ENCODE results near the gene ABCC8.

ABCC8 gene

DNA sequence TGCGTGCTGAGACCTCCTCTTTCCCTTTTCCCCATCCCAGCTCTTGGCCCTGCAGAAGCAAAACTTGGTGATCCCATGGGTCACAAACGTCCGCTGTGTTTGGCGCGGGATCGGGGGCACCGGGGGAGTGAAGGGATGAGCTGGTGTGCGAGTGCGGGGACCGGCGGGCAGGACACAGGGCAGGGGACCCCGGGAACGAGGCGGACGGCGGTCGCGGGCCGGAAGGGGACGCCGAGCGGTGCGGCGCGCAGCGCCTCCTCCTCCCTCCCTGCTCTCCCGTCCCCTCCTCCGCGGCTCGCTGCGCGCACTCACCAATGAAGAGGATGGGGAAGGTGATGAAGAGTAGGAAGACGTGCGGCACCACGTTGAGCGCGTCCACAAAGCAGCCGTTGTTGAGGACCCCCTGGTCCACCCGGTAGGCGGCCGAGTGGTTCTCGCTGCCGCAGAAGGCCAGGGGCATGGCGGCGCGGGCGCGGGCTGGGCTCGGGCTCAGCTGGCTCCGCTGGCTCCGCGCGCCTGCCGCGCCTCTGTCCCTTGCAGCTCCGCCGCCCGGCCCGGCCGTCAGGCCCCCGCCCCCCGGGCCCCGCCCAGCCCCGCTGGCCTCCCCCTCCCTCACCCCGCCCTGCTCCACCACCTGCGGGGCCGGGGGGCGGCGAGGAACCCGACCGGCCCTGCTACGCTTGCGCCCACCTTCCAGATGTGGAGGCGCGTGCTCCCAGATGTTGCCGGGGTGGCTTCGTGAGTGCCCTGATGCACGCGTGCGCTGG, at the start of gene ABCC8:
ABCC8 (minus strand) TSS at position 529 of the 767 bp plus-strand sequence; CDS start at position 460, 69 bp downstream.
- peak; percentile 62 for DNase-seq

DNA sequence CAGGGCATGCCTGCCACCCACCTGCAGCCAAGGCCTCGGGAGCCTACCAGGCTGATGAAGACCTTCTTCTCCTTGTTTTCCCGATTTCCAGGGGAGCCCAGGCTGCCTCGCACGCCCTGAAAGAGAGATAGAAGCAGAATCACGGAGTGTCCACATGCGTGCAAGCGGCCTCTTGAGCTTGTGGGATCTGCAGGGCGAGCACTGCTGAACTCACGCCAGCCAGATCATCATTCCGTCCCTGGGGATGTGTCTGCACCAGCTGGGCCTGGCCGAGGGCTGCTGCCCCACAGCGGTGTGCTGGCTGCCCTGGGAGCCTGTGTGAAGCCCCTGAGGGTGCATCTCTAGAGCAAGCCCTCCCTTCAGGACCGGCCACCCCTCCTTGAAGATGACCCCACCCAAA, 49.7 kb upstream of the ABCC8 start:
- no peak for DNase-seq

DNA sequence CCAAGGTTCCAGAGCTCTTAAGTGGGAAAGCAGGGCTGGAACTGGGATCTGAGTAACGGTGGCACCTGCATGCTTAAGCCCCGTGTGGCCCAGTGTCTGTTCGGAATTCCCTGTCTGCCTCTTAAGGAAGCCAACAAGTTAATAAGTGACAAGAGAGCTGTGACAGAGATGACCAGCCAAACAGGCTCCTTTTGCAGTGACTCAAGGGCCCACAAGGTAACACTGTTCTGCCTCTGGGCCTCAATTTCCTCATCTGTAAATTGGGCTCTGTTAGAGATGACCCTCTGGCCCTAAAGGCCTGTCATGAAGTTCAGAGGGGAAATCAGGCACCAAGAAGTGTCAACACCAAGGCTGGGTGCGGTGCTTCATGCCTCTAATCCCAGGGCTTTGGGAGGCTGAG, 48.9 kb upstream of the ABCC8 start:
- DNase-seq = no peak

DNA sequence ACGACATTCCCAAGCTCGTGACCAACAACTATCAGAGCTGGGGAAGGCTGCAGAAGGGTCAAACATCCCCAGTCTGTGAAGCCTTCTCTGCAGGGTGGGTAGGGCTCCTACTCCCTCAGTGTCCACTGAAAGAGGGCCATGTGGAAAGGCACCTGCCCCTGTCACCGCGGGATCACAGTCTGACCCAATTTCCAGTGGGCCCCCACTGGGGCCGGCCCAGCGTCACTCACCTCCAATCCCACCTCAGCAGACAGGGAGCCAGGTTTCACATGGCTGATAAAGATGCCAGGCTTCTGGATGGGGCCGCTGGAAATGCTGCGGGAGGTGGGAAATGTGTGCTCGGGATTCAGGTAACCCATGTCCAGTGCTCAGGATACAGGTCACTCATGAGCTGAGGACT, 47.6 kb upstream of the ABCC8 start:
- DNase-seq = no peak

DNA sequence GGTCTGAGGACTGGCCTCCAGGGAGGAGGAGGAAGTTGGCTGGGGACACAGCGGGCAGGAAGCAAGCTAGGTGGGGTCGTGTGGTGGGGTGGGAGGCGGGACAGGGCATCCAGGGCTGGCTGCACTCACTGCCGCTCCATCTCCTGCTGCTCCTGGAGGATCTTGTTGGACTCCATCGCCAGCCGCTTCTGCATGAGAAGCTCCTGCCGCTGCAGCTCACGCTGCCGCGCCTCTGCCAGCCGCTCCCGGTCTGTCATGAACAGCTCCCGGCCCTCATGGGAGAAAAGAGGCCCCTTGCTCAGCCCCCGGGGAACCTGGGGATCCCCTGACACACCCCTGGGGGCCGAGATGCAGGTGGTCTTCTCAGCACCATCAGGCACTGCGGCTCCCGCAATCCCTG, 46.0 kb upstream of the ABCC8 start:
- DNase-seq = no peak

DNA sequence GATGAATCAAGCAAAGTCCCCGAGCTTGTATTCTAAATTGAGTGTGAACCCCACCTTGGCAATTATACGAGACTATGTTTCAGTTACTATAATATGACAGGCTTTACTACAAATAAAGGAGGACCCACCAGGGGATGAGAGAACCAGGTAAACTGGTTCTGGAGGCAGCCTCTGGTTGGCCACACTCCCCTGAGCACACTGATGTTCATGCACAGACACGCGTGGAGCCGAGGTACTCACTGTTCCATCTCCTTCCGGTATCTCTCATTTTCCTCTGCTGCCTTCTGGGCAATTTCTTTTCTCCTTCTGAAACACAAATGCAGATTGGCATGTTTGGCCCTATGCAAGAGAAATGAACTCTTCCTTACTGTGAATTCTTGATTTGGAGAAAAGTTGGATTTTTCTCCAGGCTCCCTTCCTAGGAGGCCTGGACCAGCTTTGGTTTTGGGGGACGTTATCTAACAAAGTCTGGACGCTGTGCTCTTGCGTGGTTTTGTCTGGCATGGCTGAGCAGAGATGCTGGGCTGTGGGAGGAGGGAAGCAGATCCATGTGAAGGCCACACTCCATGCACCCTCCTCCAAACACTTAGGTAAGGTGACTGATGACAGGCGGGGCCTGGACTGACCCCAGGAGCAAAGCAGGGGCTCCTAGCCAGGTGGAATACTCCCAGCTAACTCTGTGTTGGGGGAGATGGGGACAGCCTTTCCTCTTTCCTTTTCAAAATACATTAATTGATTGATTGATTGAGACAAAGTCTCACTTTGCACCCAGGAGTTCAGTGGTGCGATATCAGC, 44.7 kb upstream of the ABCC8 start:
- no peak for DNase-seq

DNA sequence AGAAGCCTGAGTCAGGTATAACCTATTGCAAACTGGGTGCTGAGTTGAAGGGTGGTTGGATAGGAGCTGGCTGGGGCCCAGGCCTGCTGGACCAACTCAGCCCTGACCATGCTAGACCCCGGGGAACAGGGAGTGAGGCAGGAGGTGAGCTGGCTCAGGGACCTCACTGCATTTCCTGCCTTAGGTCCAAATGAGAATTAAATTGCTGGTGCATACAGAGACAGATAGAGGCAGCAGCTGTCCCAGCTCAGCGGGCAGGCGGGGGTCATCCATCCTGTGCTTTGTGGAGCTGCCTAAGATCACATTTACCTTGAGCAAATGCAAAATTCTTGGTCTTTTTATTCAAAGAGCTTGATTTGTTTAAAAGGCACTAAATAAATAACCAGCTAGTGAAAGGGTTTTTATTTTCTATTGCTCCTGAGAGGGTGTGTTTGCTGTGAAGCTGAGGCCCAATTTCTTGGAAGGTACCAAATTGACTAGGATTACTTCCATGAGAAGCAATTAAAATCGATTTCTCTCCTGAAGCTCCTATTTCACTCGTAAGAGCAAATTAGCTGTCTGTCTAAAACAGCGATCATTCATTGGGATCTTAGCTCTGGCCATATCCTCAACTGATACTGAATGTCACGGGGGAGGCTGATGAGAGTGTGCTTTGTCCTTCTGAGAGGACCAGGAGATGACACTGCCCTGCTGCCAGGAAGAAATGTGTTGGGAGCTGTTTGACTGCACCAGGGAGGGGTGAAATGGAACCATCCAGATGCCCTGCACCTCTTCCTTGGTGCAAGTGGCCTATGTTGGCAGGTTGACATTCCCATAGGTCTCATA, 42.6 kb upstream of the ABCC8 start:
- no peak for DNase-seq

DNA sequence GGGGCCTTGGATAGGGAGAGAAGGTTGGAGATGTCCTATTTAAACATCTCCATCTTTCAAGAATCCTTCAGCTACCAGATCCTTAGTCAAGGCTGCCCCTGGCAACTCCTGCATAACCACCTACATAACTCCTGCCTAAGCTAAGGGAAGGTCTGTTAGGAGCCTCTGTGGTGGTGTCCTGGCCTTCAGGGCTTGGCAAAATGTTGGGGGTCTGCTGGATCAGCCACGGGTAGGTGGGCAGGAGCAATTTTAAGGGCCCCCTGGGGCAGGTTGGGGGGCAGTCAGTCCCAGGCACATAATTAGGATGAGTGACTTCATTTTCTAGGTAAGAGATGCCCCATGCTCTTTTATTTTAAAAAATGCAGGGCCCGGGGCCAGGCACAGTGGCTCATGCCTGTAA, 41.7 kb upstream of the ABCC8 start:
- DNase-seq = no peak

DNA sequence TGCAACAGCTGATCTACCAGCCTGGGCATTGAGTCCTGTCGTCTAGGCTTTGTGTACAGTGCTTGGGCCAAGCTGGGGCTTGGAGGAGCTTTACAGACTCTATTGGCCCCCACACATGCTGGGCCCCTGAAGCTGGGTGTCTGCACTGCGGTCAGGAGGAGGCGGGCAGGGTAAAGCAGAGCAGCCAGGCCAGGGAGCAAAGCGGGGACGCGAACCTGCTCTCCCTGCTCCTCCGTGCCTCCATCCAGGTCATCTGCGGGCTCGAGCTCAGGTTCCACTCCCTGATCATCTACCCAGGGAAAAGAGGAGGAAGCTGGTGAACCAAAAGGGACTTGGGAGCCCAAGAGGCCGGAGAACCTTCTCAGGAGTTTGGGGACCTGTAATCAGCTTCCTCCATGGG, 40.5 kb upstream of the ABCC8 start:
- no peak for DNase-seq

DNA sequence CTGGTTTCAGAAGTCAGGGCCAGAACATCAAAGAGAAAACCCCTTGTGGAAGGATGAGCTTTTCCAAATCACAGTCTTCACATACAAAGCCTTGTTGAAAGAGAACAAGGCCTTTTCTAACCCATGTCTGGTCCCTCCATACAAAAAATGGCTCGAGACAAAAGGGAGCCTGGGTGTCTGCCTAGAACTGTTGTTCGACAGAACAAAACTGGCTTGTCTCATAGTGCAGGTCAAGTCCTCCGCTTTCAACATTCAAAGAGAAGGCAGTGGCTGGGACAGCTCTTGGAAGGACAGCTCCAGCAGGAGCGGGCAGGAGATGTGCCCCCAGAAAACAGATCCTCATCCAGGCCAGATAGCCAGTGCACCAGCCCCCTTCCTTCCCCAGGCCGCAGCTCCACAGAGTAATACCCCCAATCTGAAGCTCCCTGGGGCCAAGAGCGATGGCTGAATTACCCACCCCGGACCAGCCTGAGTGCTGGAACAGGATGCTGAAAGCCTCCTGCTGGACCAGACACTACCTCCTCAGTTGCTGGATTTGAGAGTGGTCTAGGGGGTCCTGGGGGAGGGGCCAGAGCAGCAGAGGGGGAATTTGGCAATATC, 40.0 kb upstream of the ABCC8 start:
- no peak for DNase-seq

DNA sequence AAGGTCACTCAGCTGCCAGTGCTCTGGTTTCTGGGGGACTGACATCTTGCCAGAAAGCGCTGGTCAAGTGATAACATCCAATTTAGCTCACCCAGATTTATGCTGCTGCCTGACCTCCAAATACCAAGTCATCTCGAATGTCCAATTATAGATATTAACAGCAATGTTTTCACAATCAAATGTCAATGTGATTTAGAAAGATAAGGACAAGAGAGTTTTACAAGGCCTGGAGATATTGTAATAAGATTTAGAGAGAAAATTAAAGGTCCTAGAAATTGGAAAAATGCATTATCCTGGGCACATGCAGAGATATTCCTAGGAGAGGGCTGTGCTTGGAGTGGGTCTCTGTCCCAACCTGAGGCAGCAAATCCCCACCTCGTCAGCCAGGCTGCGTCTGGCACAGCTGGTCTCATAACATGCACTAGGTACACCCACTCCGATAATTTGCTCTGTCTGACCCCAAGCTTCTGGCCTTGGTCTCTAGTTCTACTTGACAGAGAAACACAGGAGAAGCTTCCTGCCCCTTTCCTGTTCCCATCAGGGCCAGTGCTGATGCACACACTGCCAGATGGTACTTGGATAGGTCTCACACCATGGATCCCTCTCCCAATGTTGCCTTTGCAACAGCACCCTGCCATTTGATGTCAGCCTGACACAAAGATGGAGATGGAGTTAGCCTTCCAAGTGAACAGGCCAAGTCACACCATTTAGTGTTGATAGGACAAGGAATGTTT, 39.0 kb upstream of the ABCC8 start:
- no peak for DNase-seq

DNA sequence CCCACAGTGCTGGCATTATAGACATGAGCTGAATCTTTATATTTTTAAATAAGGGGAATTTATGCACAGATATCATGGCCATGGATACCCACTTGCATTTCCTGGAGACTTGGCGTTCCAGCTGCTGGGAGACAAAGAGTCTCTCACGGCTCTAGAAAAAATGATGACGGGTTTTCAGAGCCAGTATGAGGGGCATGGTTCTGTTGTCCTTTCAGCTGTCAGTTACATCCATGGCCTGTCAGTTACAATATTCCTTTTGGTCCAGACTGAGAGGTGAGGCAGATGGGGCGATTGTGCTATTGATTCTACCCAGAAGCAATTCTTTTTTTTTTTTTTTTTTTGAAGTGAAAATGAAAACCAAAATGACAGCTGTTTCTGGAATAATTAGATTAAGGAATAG, 37.8 kb upstream of the ABCC8 start:
- DNase-seq = no peak

DNA sequence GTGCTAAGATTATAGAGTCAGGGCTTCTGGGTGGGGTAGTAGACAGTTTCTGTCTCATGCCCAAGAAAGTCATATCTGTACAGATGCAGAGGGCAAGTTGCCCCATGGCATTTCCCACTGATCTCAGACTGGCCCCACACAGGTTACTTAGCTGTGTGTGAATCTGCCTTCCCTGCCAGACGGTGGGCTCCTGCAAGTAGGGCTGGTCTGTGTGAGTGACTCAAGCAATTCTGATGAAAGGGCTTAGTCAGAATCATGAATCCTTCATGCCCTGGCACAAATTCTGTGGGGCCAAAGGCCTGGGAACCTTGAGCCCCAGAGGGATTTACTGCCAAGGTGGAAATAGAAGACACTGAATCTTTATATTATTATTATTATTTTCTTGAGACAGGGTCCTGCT, 37.2 kb upstream of the ABCC8 start:
- no peak for DNase-seq

DNA sequence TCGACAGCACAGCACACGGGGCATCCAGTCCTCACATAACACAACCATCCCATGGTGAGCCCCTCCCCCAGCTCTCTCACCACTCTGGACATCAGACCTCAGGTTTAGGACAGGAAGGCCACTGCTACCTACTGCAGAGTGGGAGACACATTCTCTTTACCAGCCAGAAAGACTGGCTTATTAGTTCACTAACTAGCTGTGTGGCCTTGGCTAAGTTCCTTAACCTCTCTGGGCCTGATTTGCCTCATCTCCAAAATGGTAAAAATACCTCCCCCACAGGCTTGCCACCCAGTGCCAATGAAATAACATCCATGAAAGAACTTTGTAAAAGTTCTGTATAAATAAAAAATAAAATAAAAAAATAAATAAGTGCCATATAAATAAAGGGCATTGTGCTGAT, 35.5 kb upstream of the ABCC8 start:
- no peak for DNase-seq

DNA sequence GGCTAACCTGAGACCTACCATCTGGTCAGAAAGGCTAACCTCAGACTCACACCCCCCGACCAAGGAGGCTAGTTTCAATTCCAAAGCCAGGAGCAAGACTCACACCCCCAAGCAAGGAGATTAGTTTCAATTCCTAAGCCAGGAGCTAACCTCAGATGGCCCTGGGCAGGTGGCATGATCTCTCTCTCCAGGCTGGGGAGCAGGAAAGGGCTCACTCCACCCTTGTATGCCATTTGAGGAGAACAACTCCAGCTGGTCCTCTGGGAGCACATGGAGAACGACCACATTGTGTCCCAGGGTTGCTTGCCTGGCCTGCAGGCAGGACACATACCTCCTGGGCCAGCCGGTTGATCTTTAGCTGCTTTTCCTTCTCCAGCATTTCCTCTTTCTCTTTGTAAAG, 34.9 kb upstream of the ABCC8 start:
- no peak for DNase-seq

DNA sequence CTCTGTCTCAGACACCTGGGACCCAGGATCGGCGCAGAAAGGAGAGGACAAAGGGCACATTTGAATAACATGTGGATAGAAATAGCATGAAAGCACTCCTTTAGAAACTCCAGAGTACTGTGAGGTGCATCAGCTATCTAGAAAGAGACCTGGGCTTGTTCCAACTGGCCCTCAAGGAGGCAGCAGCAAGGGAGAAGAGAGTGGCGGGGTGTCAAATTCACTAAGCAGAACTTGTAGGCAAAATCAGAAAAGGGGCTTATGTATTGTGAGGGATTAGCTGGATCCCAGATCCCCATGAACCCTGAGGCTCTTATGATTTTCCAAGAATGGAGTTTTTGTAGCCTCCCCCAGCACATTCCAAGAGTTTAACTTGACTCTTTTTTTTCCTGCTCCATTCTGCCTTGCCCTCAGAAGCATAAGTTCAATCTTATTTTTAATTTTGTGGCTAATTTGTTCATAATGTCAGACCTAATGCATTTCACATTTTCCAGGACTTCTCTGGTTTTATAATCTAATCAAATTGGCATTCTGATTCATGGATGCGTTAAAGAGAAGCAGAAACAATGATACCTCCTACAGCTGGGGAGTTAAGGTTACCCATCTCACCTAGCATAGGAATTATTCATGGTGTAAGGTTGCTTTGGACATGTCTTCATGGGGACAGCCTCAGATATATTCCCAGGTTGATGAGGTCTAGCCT, 34.0 kb upstream of the ABCC8 start:
- DNase-seq = no peak

DNA sequence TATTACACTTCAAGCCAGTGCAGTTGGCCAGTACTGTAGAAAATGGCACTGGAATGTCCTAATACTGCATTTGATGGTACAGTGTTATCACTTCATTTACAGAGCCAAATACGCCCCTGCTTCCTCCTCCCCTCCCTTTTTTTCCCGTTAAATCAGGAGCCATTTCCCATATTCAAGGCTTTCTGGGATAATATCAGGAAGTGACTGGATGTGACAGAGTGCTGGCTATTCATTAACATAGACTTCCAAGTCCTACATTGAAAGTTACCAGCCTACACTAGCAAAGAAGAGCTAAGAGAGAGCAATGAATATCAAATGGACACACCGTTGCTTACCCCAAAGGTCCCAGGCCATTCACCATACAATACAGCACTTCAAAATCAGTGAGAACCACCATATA, 32.1 kb upstream of the ABCC8 start:
- no peak for DNase-seq

DNA sequence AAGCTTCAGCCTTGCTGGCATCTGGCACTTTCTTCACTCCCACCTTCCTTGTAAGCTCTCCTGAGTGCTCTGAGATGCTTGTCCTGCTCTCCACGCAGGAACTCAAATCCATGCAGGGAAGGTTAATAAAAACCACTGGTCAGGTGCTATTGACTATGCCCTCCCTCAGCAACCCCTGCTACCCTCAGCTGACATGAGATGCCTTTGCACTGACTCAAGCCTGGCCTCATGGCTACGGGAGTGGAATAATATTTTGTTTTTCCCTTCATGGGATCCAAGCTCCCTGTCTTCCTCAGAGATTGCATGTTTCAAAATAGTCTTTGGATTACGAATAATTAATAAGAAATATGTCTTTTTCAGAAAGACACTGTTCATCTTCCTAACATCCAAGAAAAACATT, 31.7 kb upstream of the ABCC8 start:
- no peak for DNase-seq

DNA sequence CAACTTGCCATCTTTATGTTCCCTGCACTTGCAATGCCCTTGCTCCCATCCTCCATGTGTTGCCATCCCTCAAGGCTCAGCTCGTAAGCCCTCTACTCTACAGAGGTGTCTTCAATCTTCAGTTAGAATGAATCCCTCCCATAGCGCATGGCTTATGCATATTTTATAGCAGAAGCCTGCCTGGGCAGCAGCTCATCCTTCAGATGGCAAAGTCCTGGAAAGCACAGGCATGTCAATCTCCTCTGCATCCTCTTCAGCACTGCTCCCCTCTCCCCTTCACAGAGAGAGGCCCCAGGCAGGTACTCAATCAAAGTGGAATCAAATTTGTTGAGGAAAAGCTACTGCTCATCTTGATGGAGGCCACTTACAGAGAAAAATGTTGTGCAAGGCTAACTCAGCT, 31.1 kb upstream of the ABCC8 start:
- no peak for DNase-seq

DNA sequence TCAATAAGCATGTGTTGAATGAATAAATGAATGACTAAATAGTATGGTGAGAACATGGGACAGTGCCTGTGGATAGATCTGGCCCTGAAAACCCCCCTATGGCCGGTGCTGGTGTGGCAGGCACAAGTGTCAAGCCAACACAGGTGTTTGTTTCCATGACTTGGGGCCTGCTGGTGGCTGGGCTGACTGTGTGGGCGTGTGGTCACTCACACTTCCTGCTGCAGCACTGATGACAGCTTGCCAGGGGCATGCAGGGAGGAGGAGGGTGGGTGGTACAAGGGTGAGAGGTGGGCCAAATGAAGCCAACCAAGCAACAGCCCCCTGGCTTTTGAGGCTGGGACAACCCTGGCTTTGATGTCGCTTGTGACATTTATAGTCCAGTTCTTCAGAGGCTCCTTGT, 30.3 kb upstream of the ABCC8 start:
- no peak for DNase-seq

DNA sequence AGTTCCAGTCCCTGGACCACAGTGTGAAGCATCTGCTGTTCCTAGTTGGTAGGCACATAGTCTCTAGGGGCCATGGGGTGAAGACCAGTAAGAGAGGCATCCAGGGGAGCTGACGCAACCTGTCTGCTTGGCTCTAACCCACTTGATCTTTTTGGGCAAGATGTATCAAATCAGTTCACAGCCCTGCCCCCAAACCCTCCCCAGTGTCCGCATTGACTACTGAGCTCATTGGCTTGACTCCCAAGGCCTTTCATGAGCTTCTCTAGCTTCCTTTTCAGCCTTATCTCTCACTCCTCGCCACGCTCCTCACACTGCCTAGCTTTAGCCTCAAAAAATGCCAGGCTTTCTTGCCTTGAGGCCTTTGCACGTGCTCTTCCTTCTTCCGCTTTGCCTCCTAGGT, 29.7 kb upstream of the ABCC8 start:
- no peak for DNase-seq

DNA sequence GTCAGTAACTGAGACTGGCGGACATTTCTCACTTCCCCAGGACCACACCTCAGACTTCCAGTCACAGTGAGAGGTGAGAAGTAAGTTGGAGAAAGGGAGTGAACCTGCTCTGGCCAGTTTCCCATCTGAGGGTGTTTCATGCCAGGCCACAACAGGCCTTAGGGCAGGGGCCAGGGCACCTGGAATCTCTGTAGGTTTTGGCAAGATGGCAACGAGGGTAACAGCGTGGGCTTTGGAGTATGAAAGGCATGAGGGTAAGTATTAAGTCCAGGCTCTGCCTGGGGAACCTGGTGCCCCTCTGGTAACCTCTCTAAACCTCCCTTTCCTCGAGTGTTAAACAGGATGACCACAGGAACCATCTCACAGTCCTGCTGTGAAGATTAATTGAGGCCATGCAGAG, 28.5 kb upstream of the ABCC8 start:
- no peak for DNase-seq
